Endothelial cell of umbilical vein (primary cell): ENCODE results near the gene TNIK. TPM values are rescaled to one million over a fixed set of nuclear protein-coding genes. Genes with fewer than 3 reads are reported as not detected.

Experiments
- BruUV-seq: library from RNA; stranded (reverse); fragments of 400-500 nt; replicated peaks from 2 replicates; lab custom pipeline; 2021; lab: Mats Ljungman, UMichigan
- CTCF ChIA-PET: fragments of 300-600, 350-600 bp; sonication (Branson Sonifier 250); formaldehyde crosslinking; loops from one replicate; lab custom pipeline; 2021; ENCODE audit warnings: antibody characterized with exemption, inconsistent platforms; lab: Charles Lee
- POLR2A ChIA-PET: fragments of 300-600, 350-600 bp; sonication (Branson Sonifier 250); formaldehyde crosslinking; loops from one replicate; lab custom pipeline; 2021; ENCODE audit warnings: antibody characterized with exemption, inconsistent platforms; lab: Charles Lee
- DNase-seq: peaks from one replicate; pipeline ENCODE4 v3.0.0-alpha.2; 2011; ENCODE audit warnings: low read depth, low spot score
- FAIRE-seq: peaks from 2 replicates; lab custom pipeline; 2011; peaks lifted over from hg19 to GRCh38; lab: Jason Lieb, UNC
- H2AFZ ChIP-seq: 2 replicates; pipeline ENCODE4 v1.6.0; 2012; ENCODE audit warnings: low read depth, low read length, control low read depth, inconsistent platforms
- H3K27ac ChIP-seq: 2 replicates; pipeline ENCODE4 v1.5.1; 2011; ENCODE audit warnings: low read depth, mild to moderate bottlenecking, control low read depth, low read length, moderate library complexity; ENCODE audit not compliant: insufficient read depth
- H3K27me3 ChIP-seq, 2 experiments: 2 replicates each; pipeline versions ENCODE4 v1.6.0 to v1.6.1; 2011; ENCODE audit warnings: low read length in 2 of 2, mixed read lengths in 1 of 2; ENCODE audit not compliant: control insufficient read depth in 2 of 2, insufficient read depth in 2 of 2
- H3K36me3 ChIP-seq, 2 experiments: 2 replicates in 1 of 2; 3 replicates in 1 of 2; pipeline ENCODE4 v1.5.1; 2011; ENCODE audit warnings: low read length in 2 of 2, mild to moderate bottlenecking in 1 of 2, moderate library complexity in 1 of 2; ENCODE audit not compliant: control insufficient read depth in 2 of 2, insufficient read depth in 2 of 2; ENCODE audit errors: extremely low read depth in 1 of 2
- H3K4me1 ChIP-seq: 3 replicates; pipeline ENCODE4 v1.5.1; 2011; ENCODE audit warnings: mild to moderate bottlenecking, low read length; ENCODE audit not compliant: control insufficient read depth, insufficient read depth; ENCODE audit errors: extremely low read depth
- H3K4me2 ChIP-seq: 2 replicates; pipeline ENCODE4 v1.6.1; 2011; ENCODE audit warnings: low read length, control low read depth, mixed read lengths; ENCODE audit not compliant: insufficient read depth
- H3K4me3 ChIP-seq, 3 experiments: fragments of 200-600 bp in 1 of 3; sonication (generic), shearing (Covaris generic) in 1 of 3; replicated peaks in 1 of 3; 2 replicates each; pipeline ENCODE4 v1.5.1; 2011 to 2016; ENCODE audit warnings: control low read depth in 3 of 3, low read length in 3 of 3, mild to moderate bottlenecking in 2 of 3, inconsistent platforms in 1 of 3, low read depth in 1 of 3, moderate library complexity in 1 of 3; ENCODE audit not compliant: insufficient read depth in 1 of 3
- H3K79me2 ChIP-seq: 2 replicates; pipeline ENCODE4 v1.6.0; 2012; ENCODE audit warnings: low read length, inconsistent platforms; ENCODE audit not compliant: control insufficient read depth, insufficient read depth
- H3K9ac ChIP-seq: replicated peaks from 2 replicates; pipeline ENCODE3; 2011; ENCODE audit warnings: low read length, control low read depth; ENCODE audit not compliant: insufficient read depth; ENCODE audit errors: extremely low read depth
- H3K9me1 ChIP-seq: replicated peaks from 3 replicates; pipeline ENCODE4 v1.6.0; 2011; ENCODE audit warnings: mild to moderate bottlenecking, low read length; ENCODE audit not compliant: control insufficient read depth, insufficient read depth; ENCODE audit errors: extremely low read depth
- H3K9me3 ChIP-seq: replicated peaks from 2 replicates; pipeline ENCODE4 v1.5.1; 2012; ENCODE audit warnings: low read length, inconsistent platforms; ENCODE audit not compliant: control insufficient read depth, insufficient read depth
- H4K20me1 ChIP-seq: replicated peaks from 2 replicates; pipeline ENCODE3; 2011; ENCODE audit warnings: mild to moderate bottlenecking, low read length; ENCODE audit not compliant: control insufficient read depth, insufficient read depth; ENCODE audit errors: extremely low read depth
- CTCF ChIP-seq, 2 donors: IDR thresholded peaks; 1 replicate in 1 of 2; 2 replicates in 1 of 2; pipeline ENCODE4 v1.5.1; 2011; ENCODE audit warnings: low read length in 2 of 2, mild to moderate bottlenecking in 2 of 2, moderate library complexity in 2 of 2, control low read depth in 1 of 2, inconsistent platforms in 1 of 2, low read depth in 1 of 2; ENCODE audit not compliant: insufficient read depth in 1 of 2; ENCODE audit errors: extremely low read depth in 1 of 2
- EZH2 ChIP-seq: IDR thresholded peaks from 2 replicates; pipeline ENCODE4 v1.6.1; 2012; ENCODE audit warnings: borderline replicate concordance, low read depth, mild to moderate bottlenecking, moderate library complexity, low read length, inconsistent platforms; ENCODE audit not compliant: severe bottlenecking
- FOS ChIP-seq: IDR thresholded peaks from 2 replicates; pipeline ENCODE4 v1.6.1; 2011; ENCODE audit warnings: mild to moderate bottlenecking, low read length, moderate library complexity, borderline replicate concordance; ENCODE audit not compliant: insufficient read depth
- GATA2 ChIP-seq: IDR thresholded peaks from 2 replicates; pipeline ENCODE4 v1.7.0; 2011; ENCODE audit warnings: low read depth, mild to moderate bottlenecking, moderate library complexity, mixed read lengths, low read length; ENCODE audit not compliant: insufficient read length, insufficient read depth
- JUN ChIP-seq: IDR thresholded peaks from 2 replicates; pipeline ENCODE4 v1.6.1; 2011; ENCODE audit warnings: borderline replicate concordance, low read depth; ENCODE audit not compliant: insufficient read length, insufficient read depth
- MAX ChIP-seq: IDR thresholded peaks from 2 replicates; pipeline ENCODE4 v1.6.1; 2011; ENCODE audit not compliant: insufficient read depth, insufficient read length
- MYC ChIP-seq: IDR thresholded peaks from one replicate; pipeline ENCODE4 v1.6.1; 2011; ENCODE audit warnings: mild to moderate bottlenecking, low read depth, low read length
- POLR2A ChIP-seq: IDR thresholded peaks from 2 replicates; pipeline ENCODE4 v1.6.1; 2012; ENCODE audit warnings: low read depth, mild to moderate bottlenecking, control low read depth, low read length
- POLR2AphosphoS5 ChIP-seq: IDR thresholded peaks from 2 replicates; pipeline ENCODE4 v1.6.1; 2012; ENCODE audit warnings: low read depth, mild to moderate bottlenecking, control low read depth, low read length, moderate library complexity; ENCODE audit not compliant: insufficient read depth
- dilution Hi-C: fragments of 300-500 bp; cut with MboI; formaldehyde crosslinking; loops from one replicate; pipeline ENCODE4 v1.15.0; 2019; ENCODE audit warnings: low sequenced_read_pairs; ENCODE audit not compliant: extremely low pct_ligation_motif_present
- intact Hi-C: fragments of 100-400 bp; cut with micrococcal nuclease; formaldehyde crosslinking; loops from one replicate; pipeline ENCODE4 v1.10.0; 2022
- polyA plus RNA-seq, 4 experiments: library from polyadenylated mRNA; depleted of rRNA in 3 of 4; stranded (reverse) in 3 of 4; unstranded in 1 of 4; fragments of >200 nt; gene quantifications; 2 replicates each; pipeline versions ENCODE4 v1.2.1 to v1.2.3, GENCODE V29; 2011 to 2012; ENCODE audit warnings: missing spikeins in 1 of 4
- total RNA-seq: library from RNA; stranded (reverse); gene quantifications from 2 replicates; pipeline ENCODE4 v1.2.3, GENCODE V29; 2021

The TNIK gene
- total and polyA plus RNA-seq, 2 donors (not counting 3 experiments of a cell fraction or from before 2014, with no cell fraction given) = 10.9 to 39.7 TPM

- ChIA-PET CTCF (no interaction called here), POLR2A (no interaction called here)
- Histone ChIP-seq H3K9me3 (no peaks in the 10 kb centered on the region), H4K20me1 (no peaks in the 10 kb centered on the region), H3K4me2 (no peak overlapping the region), H2AFZ (no peak overlapping the region), H3K9me1 (no peaks in the 10 kb centered on the region), H3K27ac (no peak overlapping the region), H3K4me1 (no peaks in the 10 kb centered on the region), H3K27me3 (no peaks in the 10 kb centered on the region), H3K36me3 (no peaks in the 10 kb centered on the region), H3K79me2 (no peaks in the 10 kb centered on the region), H3K9ac (no peak overlapping the region), H3K4me3 (no peak overlapping the region)
- no peak for TF ChIP-seq FOS
- TF ChIP-seq CTCF (IDR thresholded peaks at IDR 0.05; ENCODE audit: extremely low read depth in 1 of 2, insufficient read depth in 1 of 2, low read depth in 1 of 2, low read length in 2 of 2) = no peak
- no peak for TF ChIP-seq POLR2A
- no peak for TF ChIP-seq JUN
- no peak for TF ChIP-seq GATA2
- no peak for TF ChIP-seq MYC
- no peak for TF ChIP-seq EZH2
- no peak for TF ChIP-seq MAX
- TF ChIP-seq POLR2AphosphoS5 = no peak
- FAIRE-seq (no peak), DNase-seq (no peak)
- dilution Hi-C loops (no loop called here), intact Hi-C loops (no loop called here)
- no TSS peak for BruUV-seq
These were observed 43.6 kb upstream of the TNIK start for GRCh38 chr3:171503817-171504216.
